GM18511 (cell line): ENCODE measurements around the gene B9D1.
"Not testable (repeated sequence)": the region's sequence is repeated elsewhere in the genome, so short reads cannot be mapped to it uniquely, and the experiment has no call there.

Source experiments
- ATAC-seq: cut with Tn5 transposase; IDR thresholded peaks from one replicate; pipeline ENCODE4 v1.9.1; 2021; ENCODE audit warnings: mild to moderate bottlenecking, moderate library complexity; ENCODE audit not compliant: unreplicated experiment

Gene B9D1

GRCh38 chr17:19360772-19361171 is 1.8 kb downstream of the B9D1 start:
- no peak for ATAC-seq

- ATAC-seq, result no peak
Observed at GRCh38 chr17:19359856-19360255, 2.7 kb downstream of the B9D1 start.

GRCh38 chr17:19359151-19359550 is 3.4 kb downstream of the B9D1 start:
- no peak for ATAC-seq

GRCh38 chr17:19357761-19358160 is 4.8 kb downstream of the B9D1 start:
- no peak for ATAC-seq

- no peak for ATAC-seq
Observed at GRCh38 chr17:19357351-19357750, 5.2 kb downstream of the B9D1 start.

- no peak for ATAC-seq
Observed at GRCh38 chr17:19354748-19355147, 7.8 kb downstream of the B9D1 start.

GRCh38 chr17:19353401-19353800 is 9.1 kb downstream of the B9D1 start:
- not testable (repeated sequence) for ATAC-seq

- ATAC-seq, result no peak
Observed at GRCh38 chr17:19348806-19349205, 13.7 kb downstream of the B9D1 start.

- no peak for ATAC-seq
Observed at GRCh38 chr17:19348081-19348650, 14.4 kb downstream of the B9D1 start.

- no peak for ATAC-seq
Observed at GRCh38 chr17:19347323-19348080, 15.0 kb downstream of the B9D1 start.

- no peak for ATAC-seq
Observed at GRCh38 chr17:19346351-19347255, 15.9 kb downstream of the B9D1 start.

GRCh38 chr17:19345486-19346350 is 16.8 kb downstream of the B9D1 start:
- ATAC-seq, result no peak

- ATAC-seq, result no peak
Observed at GRCh38 chr17:19345067-19345460, 17.5 kb downstream of the B9D1 start.

GRCh38 chr17:19344311-19345066 is 18.0 kb downstream of the B9D1 start:
- no peak for ATAC-seq

- ATAC-seq, result no peak
Observed at GRCh38 chr17:19343671-19344151, 18.8 kb downstream of the B9D1 start.

- no peak for ATAC-seq
Observed at GRCh38 chr17:19343256-19343630, 19.3 kb downstream of the B9D1 start.

- no peak for ATAC-seq
Observed at GRCh38 chr17:19342611-19343255, 19.8 kb downstream of the B9D1 start.

GRCh38 chr17:19341641-19342610 is 20.6 kb downstream of the B9D1 start:
- ATAC-seq, result no peak
